Peyer's patch (tissue), 4 donors: Measurements from ENCODE around the gene PRKAA2. TPM values are rescaled to one million over a fixed set of nuclear protein-coding genes. Genes with fewer than 3 reads are reported as not detected.

Experiments used
- DNase-seq, 3 donors: peaks; one replicate each; pipeline ENCODE4 v3.0.0-alpha.2; 2017 to 2019
- H3K27ac ChIP-seq, 4 donors: fragments of 200-600 bp; sonication (generic); one replicate each; pipeline ENCODE4 v1.5.1; 2016 to 2019
- H3K27me3 ChIP-seq, 2 donors: fragments of 200-600 bp; sonication (generic); one replicate each; pipeline ENCODE4 v1.5.1; 2019
- H3K36me3 ChIP-seq, 3 donors: fragments of 200-600 bp; sonication (generic); one replicate each; pipeline ENCODE4 v1.5.1; 2016 to 2019
- H3K4me1 ChIP-seq, 4 donors: fragments of 200-600 bp; sonication (generic); one replicate each; pipeline ENCODE4 v1.5.1; 2016 to 2019
- H3K4me3 ChIP-seq, 4 donors: fragments of 200-600 bp; sonication (generic); 1 replicate in 3 of 4; 2 replicates in 1 of 4; pipeline ENCODE4 v1.5.1; 2016 to 2019; ENCODE audit warnings: mild to moderate bottlenecking in 1 of 4
- H3K9me3 ChIP-seq, 4 donors: fragments of 200-600 bp; sonication (generic); one replicate each; pipeline ENCODE4 v1.5.1; 2016 to 2019; ENCODE audit warnings: mild to moderate bottlenecking in 1 of 4
- POLR2A ChIP-seq, 2 donors: fragments of 450-650 bp; IDR thresholded peaks; one replicate each; pipeline ENCODE4 v1.5.1; 2017; ENCODE audit warnings: antibody characterized with exemption in 2 of 2, mild to moderate bottlenecking in 2 of 2, moderate library complexity in 2 of 2
- total RNA-seq, 4 donors: library from RNA; depleted of rRNA; stranded (reverse); fragments of >200 nt; gene quantifications; one replicate each; pipeline ENCODE4 v1.1.0, GENCODE V29; 2016
- TF ChIP-seq, protein P1 (sequence below), 6 experiments: fragments of 450-650 bp in 4 of 6; fragments of 200-600 bp in 2 of 6; sonication (generic) in 1 of 6; IDR thresholded peaks; one replicate each; pipeline ENCODE4 v1.5.1; 2017 to 2019; ENCODE audit warnings: antibody characterized with exemption in 6 of 6, mild to moderate bottlenecking in 3 of 6, moderate library complexity in 1 of 6

PRKAA2 gene
- total RNA-seq, 4 donors from 2014 or later, result 0.53 to 2.4 (median 1.4) TPM

- H3K9me3 ChIP-seq, result no peaks in the 10 kb centered on the region
- H3K27ac ChIP-seq, result no peak overlapping the region
- no peak overlapping the region for H3K4me3 ChIP-seq
- H3K27me3 ChIP-seq, result no peaks in the 10 kb centered on the region
- TF ChIP-seq, protein P1, sequence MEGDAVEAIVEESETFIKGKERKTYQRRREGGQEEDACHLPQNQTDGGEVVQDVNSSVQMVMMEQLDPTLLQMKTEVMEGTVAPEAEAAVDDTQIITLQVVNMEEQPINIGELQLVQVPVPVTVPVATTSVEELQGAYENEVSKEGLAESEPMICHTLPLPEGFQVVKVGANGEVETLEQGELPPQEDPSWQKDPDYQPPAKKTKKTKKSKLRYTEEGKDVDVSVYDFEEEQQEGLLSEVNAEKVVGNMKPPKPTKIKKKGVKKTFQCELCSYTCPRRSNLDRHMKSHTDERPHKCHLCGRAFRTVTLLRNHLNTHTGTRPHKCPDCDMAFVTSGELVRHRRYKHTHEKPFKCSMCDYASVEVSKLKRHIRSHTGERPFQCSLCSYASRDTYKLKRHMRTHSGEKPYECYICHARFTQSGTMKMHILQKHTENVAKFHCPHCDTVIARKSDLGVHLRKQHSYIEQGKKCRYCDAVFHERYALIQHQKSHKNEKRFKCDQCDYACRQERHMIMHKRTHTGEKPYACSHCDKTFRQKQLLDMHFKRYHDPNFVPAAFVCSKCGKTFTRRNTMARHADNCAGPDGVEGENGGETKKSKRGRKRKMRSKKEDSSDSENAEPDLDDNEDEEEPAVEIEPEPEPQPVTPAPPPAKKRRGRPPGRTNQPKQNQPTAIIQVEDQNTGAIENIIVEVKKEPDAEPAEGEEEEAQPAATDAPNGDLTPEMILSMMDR (IDR thresholded peaks at IDR 0.05), result no peak
- TF ChIP-seq POLR2A (IDR thresholded peaks at IDR 0.05), result no peak
- no peak for DNase-seq
- H3K36me3 ChIP-seq, result no peaks in the 10 kb centered on the region
- no peaks in the 10 kb centered on the region for H3K4me1 ChIP-seq
These were observed 43.5 kb downstream of the PRKAA2 start for GRCh38 chr1:56688522-56689026.

- Histone ChIP-seq H3K27ac (no peak overlapping the region), H3K9me3 (no peaks in the 10 kb centered on the region), H3K27me3 (no peaks in the 10 kb centered on the region), H3K4me1 (no peaks in the 10 kb centered on the region), H3K4me3 (no peak overlapping the region), H3K36me3 (no peaks in the 10 kb centered on the region)
- no peak for TF ChIP-seq POLR2A (IDR thresholded peaks at IDR 0.05)
- TF ChIP-seq, protein P1 (IDR thresholded peaks at IDR 0.05), result no peak
- no peak for DNase-seq
These were observed 51.5 kb downstream of the PRKAA2 start for GRCh38 chr1:56696663-56697062.

DNA sequence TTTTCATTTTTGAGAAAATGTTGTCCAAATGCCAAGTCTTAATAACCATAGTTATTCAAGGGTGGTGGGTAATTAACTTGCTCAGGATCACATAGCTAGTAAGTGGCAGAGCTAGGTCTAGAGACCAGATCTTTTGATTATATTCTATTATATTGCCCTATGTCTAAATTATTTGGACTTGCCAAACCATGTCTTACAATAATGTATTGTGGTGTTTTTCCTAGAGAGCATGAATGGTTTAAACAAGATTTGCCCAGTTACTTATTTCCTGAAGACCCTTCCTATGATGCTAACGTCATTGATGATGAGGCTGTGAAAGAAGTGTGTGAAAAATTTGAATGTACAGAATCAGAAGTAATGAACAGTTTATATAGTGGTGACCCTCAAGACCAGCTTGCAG lies 58.6 kb downstream of the PRKAA2 start:
- Histone ChIP-seq H3K4me3 (no peak overlapping the region), H3K9me3 (no peaks in the 10 kb centered on the region), H3K4me1 (no peaks in the 10 kb centered on the region), H3K36me3 (no peaks in the 10 kb centered on the region), H3K27ac (no peak overlapping the region), H3K27me3 (no peaks in the 10 kb centered on the region)
- DNase-seq, result no peak
- TF ChIP-seq, protein P1 (IDR thresholded peaks at IDR 0.05), result no peak
- TF ChIP-seq POLR2A (IDR thresholded peaks at IDR 0.05), result no peak

- TF ChIP-seq, protein P1 (IDR thresholded peaks at IDR 0.05), result no peak
- no peak for TF ChIP-seq POLR2A (IDR thresholded peaks at IDR 0.05)
- DNase-seq, result no peak
- no peaks in the 10 kb centered on the region for H3K36me3 ChIP-seq
- no peaks in the 10 kb centered on the region for H3K9me3 ChIP-seq
- no peak overlapping the region for H3K4me3 ChIP-seq
- H3K27ac ChIP-seq, result no peak overlapping the region
- no peaks in the 10 kb centered on the region for H3K27me3 ChIP-seq
- H3K4me1 ChIP-seq, result no peaks in the 10 kb centered on the region
These were observed 62.3 kb downstream of the PRKAA2 start for GRCh38 chr1:56707379-56707778.

DNA sequence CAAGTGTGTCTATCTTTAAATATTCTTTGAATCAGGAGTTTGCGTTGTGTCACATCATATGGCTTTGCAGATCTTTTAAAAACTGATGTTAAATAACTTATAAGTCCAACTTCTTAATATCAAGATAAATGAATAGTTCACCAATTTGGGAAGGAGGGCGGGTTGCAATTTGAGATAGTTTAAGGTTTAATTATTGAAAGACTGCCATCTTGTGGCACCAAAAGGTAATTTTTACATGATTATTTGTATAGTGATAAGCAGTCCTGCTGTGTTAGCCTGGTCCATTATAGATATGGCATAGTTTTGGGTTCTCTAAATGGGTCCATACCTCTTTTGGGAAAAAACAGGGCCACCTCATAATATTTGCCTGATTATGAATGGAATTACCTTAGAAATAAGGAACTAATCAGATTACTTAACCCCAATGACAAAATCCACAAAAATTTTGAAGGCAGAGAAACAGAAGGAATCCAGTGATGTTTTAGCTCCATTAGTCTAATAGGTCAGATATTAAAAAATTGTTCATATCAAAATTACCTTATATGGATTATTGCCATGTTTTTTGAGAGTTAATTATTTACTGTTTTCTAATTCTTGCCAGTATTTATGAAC lies 64.3 kb downstream of the PRKAA2 start:
- Histone ChIP-seq H3K27me3 (no peaks in the 10 kb centered on the region), H3K9me3 (no peaks in the 10 kb centered on the region), H3K27ac (no peak overlapping the region), H3K4me1 (no peaks in the 10 kb centered on the region), H3K36me3 (no peaks in the 10 kb centered on the region), H3K4me3 (no peak overlapping the region)
- no peak for DNase-seq
- TF ChIP-seq, protein P1 (IDR thresholded peaks at IDR 0.05), result peak; percentile 30 to 69 (median 64)
- TF ChIP-seq POLR2A (IDR thresholded peaks at IDR 0.05), result no peak
